Measurements from ENCODE around the gene LYST. TPM values are rescaled to one million over a fixed set of nuclear protein-coding genes. Genes with fewer than 3 reads are reported as not detected.

LYST gene
- polyA plus RNA-seq, 1 donor from 2014 or later = 23.4 TPM

GRCh38 chr1:235734335-235734734 lies 132.4 kb downstream of the LYST start:
- no peak overlapping the region for H3K9ac ChIP-seq (ENCODE audit: low read length)
- H3K4me2 ChIP-seq (ENCODE audit: low read length) = no peak overlapping the region
- H3K27me3 ChIP-seq (ENCODE audit: insufficient read depth, low read depth, low read length) = no peaks in the 10 kb centered on the region
- no peak overlapping the region for H2AFZ ChIP-seq (ENCODE audit: low read depth, low read length)
- no peak overlapping the region for H3K4me3 ChIP-seq (ENCODE audit: low read length)
- H3K9me3 ChIP-seq (ENCODE audit: low read length) = no peaks in the 10 kb centered on the region
- H3K9me2 ChIP-seq (ENCODE audit: insufficient read depth, low read length) = no peaks in the 10 kb centered on the region
- no peak overlapping the region for H3K27ac ChIP-seq (ENCODE audit: low read length)
- no peaks in the 10 kb centered on the region for H3K79me2 ChIP-seq (replicated peaks; ENCODE audit: insufficient read depth, low read length)
- H3F3A ChIP-seq (ENCODE audit: insufficient read depth, low read length, poor library complexity, severe bottlenecking) = no peaks in the 10 kb centered on the region
- TF ChIP-seq REST (IDR thresholded peaks at IDR 0.05; ENCODE audit: borderline replicate concordance) = no peak
- no peak for TF ChIP-seq POLR2AphosphoS5 (IDR thresholded peaks at IDR 0.05)
- TF ChIP-seq EZH2 (IDR thresholded peaks at IDR 0.05; ENCODE audit: borderline replicate concordance, insufficient read depth, low read length, poor library complexity, severe bottlenecking) = no peak
- TF ChIP-seq RAD21 (conservative IDR thresholded peaks at IDR 0.05) = no peak
- no peak for TF ChIP-seq SMC3 (conservative IDR thresholded peaks at IDR 0.05; ENCODE audit: poor library complexity)
- TF ChIP-seq CTCF (IDR thresholded peaks at IDR 0.05; ENCODE audit: poor library complexity, severe bottlenecking) = no peak
- no peak for TF ChIP-seq EP300 (conservative IDR thresholded peaks at IDR 0.05; ENCODE audit: poor library complexity, severe bottlenecking)
- no peak for TF ChIP-seq TAF1 (IDR thresholded peaks at IDR 0.05; ENCODE audit: low read depth)
- TF ChIP-seq MXI1 (conservative IDR thresholded peaks at IDR 0.05; ENCODE audit: poor library complexity, severe bottlenecking) = no peak
- H3K36me3 ChIP-seq (ENCODE audit: insufficient read depth, low read length) = peaks cover 15% of the 10 kb centered on the region
- H4K20me1 ChIP-seq (ENCODE audit: insufficient read depth) = no peaks in the 10 kb centered on the region

- no peaks in the 10 kb centered on the region for H3K9me2 ChIP-seq (ENCODE audit: insufficient read depth, low read length)
- H2AFZ ChIP-seq (ENCODE audit: low read depth, low read length) = no peak overlapping the region
- no peak for TF ChIP-seq CTCF (IDR thresholded peaks at IDR 0.05; ENCODE audit: poor library complexity, severe bottlenecking)
- no peak for TF ChIP-seq EP300 (conservative IDR thresholded peaks at IDR 0.05; ENCODE audit: poor library complexity, severe bottlenecking)
- TF ChIP-seq EZH2 (IDR thresholded peaks at IDR 0.05; ENCODE audit: borderline replicate concordance, insufficient read depth, low read length, poor library complexity, severe bottlenecking) = no peak
- no peak for TF ChIP-seq POLR2AphosphoS5 (IDR thresholded peaks at IDR 0.05)
- no peak for TF ChIP-seq REST (IDR thresholded peaks at IDR 0.05; ENCODE audit: borderline replicate concordance)
- no peak for TF ChIP-seq TAF1 (IDR thresholded peaks at IDR 0.05; ENCODE audit: low read depth)
- no peak for TF ChIP-seq SMC3 (conservative IDR thresholded peaks at IDR 0.05; ENCODE audit: poor library complexity)
- TF ChIP-seq RAD21 (conservative IDR thresholded peaks at IDR 0.05) = no peak
- TF ChIP-seq MXI1 (conservative IDR thresholded peaks at IDR 0.05; ENCODE audit: poor library complexity, severe bottlenecking) = no peak
- H3K9ac ChIP-seq (ENCODE audit: low read length) = no peak overlapping the region
- no peak overlapping the region for H3K4me3 ChIP-seq (ENCODE audit: low read length)
- no peaks in the 10 kb centered on the region for H3K79me2 ChIP-seq (replicated peaks; ENCODE audit: insufficient read depth, low read length)
- H4K20me1 ChIP-seq (ENCODE audit: insufficient read depth) = no peaks in the 10 kb centered on the region
- no peak overlapping the region for H3K27ac ChIP-seq (ENCODE audit: low read length)
- H3F3A ChIP-seq (ENCODE audit: insufficient read depth, low read length, poor library complexity, severe bottlenecking) = no peaks in the 10 kb centered on the region
- no peak overlapping the region for H3K4me2 ChIP-seq (ENCODE audit: low read length)
- no peaks in the 10 kb centered on the region for H3K27me3 ChIP-seq (ENCODE audit: insufficient read depth, low read depth, low read length)
- H3K9me3 ChIP-seq (ENCODE audit: low read length) = no peaks in the 10 kb centered on the region
- peaks cover 14% of the 10 kb centered on the region for H3K36me3 ChIP-seq (ENCODE audit: insufficient read depth, low read length)
Measured at GRCh38 chr1:235730007-235730406, 136.7 kb downstream of the LYST start.

All from neural cell (in vitro differentiated cells).